ENCODE data around the gene MYH15. TPM values are rescaled to one million over a fixed set of nuclear protein-coding genes. Genes with fewer than 3 reads are reported as not detected.

Gene MYH15
- polyA plus RNA-seq, 1 donor, result 0.63 TPM

Other genes starting within 250 kb of the MYH15 start
- 21.3 TPM for gene HHLA2, start 214.0 kb downstream of the MYH15 start, polyA plus RNA-seq (ENCODE audit: insufficient read length)
- 28.5 TPM for gene CIP2A, start 78.8 kb upstream of the MYH15 start, polyA plus RNA-seq (ENCODE audit: insufficient read length)
- gene DZIP3, start 79.1 kb upstream of the MYH15 start, polyA plus RNA-seq (ENCODE audit: insufficient read length), result 43.6 TPM
- gene RETNLB, start 246.8 kb upstream of the MYH15 start, polyA plus RNA-seq (ENCODE audit: insufficient read length), result not detected